ENCODE data around the gene PTER.

Gene PTER

GRCh38 chr10:16478801-16479200 is 42.0 kb downstream of the PTER start:
- H3K4me3 ChIP-seq (ENCODE audit: low read depth, low read length): no peak overlapping the region
- no peaks in the 10 kb centered on the region for H3K36me3 ChIP-seq
- no peaks in the 10 kb centered on the region for H3K9me3 ChIP-seq
- DNase-seq: no peak
- no peak for TF ChIP-seq CTCF (IDR thresholded peaks at IDR 0.05; ENCODE audit: low read depth, low read length)
- H3K27me3 ChIP-seq: no peaks in the 10 kb centered on the region
- H3K4me1 ChIP-seq: no peaks in the 10 kb centered on the region

- H3K36me3 ChIP-seq: no peaks in the 10 kb centered on the region
- no peak for TF ChIP-seq CTCF (IDR thresholded peaks at IDR 0.05; ENCODE audit: low read depth, low read length)
- H3K4me3 ChIP-seq (ENCODE audit: low read depth, low read length): no peak overlapping the region
- DNase-seq: no peak
- H3K4me1 ChIP-seq: no peaks in the 10 kb centered on the region
- H3K27me3 ChIP-seq: no peaks in the 10 kb centered on the region
- no peaks in the 10 kb centered on the region for H3K9me3 ChIP-seq
These were observed 44.4 kb downstream of the PTER start for GRCh38 chr10:16481052-16481728.

GRCh38 chr10:16483241-16483917 is 46.6 kb downstream of the PTER start:
- DNase-seq: no peak
- H3K4me3 ChIP-seq (ENCODE audit: low read depth, low read length): no peak overlapping the region
- no peaks in the 10 kb centered on the region for H3K4me1 ChIP-seq

GRCh38 chr10:16490511-16490910 is 53.7 kb downstream of the PTER start:
- Histone ChIP-seq H3K9me3 (no peaks in the 10 kb centered on the region), H3K4me3 (ENCODE audit: low read depth, low read length) (no peak overlapping the region), H3K4me1 (no peaks in the 10 kb centered on the region), H3K36me3 (no peaks in the 10 kb centered on the region), H3K27me3 (no peaks in the 10 kb centered on the region)
- DNase-seq: no peak
- no peak for TF ChIP-seq CTCF (IDR thresholded peaks at IDR 0.05; ENCODE audit: low read depth, low read length)

More at GRCh38 chr10:16483241-16483917, 46.6 kb downstream of the PTER start:
- Histone ChIP-seq H3K36me3 (no peaks in the 10 kb centered on the region), H3K27me3 (no peaks in the 10 kb centered on the region), H3K9me3 (no peaks in the 10 kb centered on the region)
- TF ChIP-seq CTCF (IDR thresholded peaks at IDR 0.05; ENCODE audit: low read depth, low read length): no peak

- Histone ChIP-seq H3K9me3 (no peaks in the 10 kb centered on the region), H3K4me1 (no peaks in the 10 kb centered on the region), H3K27me3 (no peaks in the 10 kb centered on the region), H3K36me3 (no peaks in the 10 kb centered on the region), H3K4me3 (ENCODE audit: low read depth, low read length) (no peak overlapping the region)
- no peak for DNase-seq
- TF ChIP-seq CTCF (IDR thresholded peaks at IDR 0.05; ENCODE audit: low read depth, low read length): no peak
These were observed 55.1 kb downstream of the PTER start for GRCh38 chr10:16491933-16492332.

GRCh38 chr10:16493884-16494536 is 57.2 kb downstream of the PTER start:
- no peaks in the 10 kb centered on the region for H3K4me1 ChIP-seq
- H3K36me3 ChIP-seq: no peaks in the 10 kb centered on the region
- no peaks in the 10 kb centered on the region for H3K27me3 ChIP-seq
- H3K4me3 ChIP-seq (ENCODE audit: low read depth, low read length): no peak overlapping the region
- no peak for DNase-seq
- no peak for TF ChIP-seq CTCF (IDR thresholded peaks at IDR 0.05; ENCODE audit: low read depth, low read length)
- H3K9me3 ChIP-seq: no peaks in the 10 kb centered on the region
